Raji (cell line): ENCODE data around the gene GRSF1.

Experiments used
- POLR2A ChIP-seq: IDR thresholded peaks from 2 replicates; pipeline ENCODE4 v1.6.1; 2011; ENCODE audit warnings: low read depth, low read length, control low read depth; ENCODE audit not compliant: insufficient read depth

GRSF1 gene

DNA sequence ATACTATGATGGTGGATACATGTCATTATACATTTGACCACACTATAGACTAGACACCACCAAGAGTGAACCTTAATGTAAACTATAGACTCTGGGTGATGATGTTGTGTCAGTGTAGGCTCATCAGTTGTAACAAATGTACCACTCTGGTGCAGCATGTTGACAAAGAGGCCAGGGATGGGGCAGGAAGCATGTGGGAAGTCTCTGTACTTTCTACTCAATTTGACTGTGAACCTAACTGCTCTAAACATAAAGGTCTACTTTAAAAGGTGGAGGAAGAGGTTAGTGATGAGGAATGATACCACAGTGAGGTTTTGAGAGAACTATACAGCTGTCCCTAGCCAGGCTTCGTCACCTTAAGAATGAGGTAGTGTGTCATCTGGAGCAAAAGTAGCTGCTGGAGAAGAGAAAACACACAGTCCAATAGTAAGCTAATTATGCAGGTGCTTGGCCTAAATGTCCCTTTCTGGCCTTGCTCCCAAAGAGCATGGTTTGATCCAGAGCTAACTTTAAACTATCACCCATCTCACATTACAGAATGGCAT is 38.4 kb downstream of the GRSF1 start:
- TF ChIP-seq POLR2A, result no peak

- TF ChIP-seq POLR2A, result no peak
Measured at GRCh38 chr4:70793626-70794025, 46.1 kb downstream of the GRSF1 start.

- no peak for TF ChIP-seq POLR2A
Measured at GRCh38 chr4:70788733-70789132, 51.0 kb downstream of the GRSF1 start.

- TF ChIP-seq POLR2A, result no peak
Measured at GRCh38 chr4:70787496-70787895, 52.2 kb downstream of the GRSF1 start.

DNA sequence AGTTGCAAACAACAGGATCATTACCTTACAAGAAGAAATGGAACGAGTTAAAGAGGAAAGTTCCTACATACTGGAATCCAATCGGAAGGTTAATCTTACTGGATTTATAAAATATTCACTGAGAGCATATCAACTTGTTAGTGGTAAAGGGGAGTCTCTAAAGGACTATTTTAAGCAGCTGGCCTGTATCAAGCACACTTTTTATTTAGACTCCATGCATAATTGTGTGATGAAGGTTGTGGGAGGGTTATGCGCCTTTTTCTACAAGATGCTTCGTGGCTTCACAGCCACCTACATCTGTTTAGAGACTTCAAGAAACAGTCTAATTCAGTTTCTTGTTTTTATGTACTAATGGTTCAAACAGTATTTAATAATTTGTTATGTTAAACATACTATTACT is 56.6 kb downstream of the GRSF1 start:
- TF ChIP-seq POLR2A, result no peak

- no peak for TF ChIP-seq POLR2A
Measured at GRCh38 chr4:70778888-70779422, 60.7 kb downstream of the GRSF1 start.

GRCh38 chr4:70772929-70773555 is 66.6 kb downstream of the GRSF1 start:
- no peak for TF ChIP-seq POLR2A

- TF ChIP-seq POLR2A, result no peak
Measured at GRCh38 chr4:70768301-70768948, 71.3 kb downstream of the GRSF1 start.
